Endometrial microvascular endothelial cells (primary cell): ENCODE results near the gene FNDC5. TPM values are rescaled to one million over a fixed set of nuclear protein-coding genes. Genes with fewer than 3 reads are reported as not detected.
"Not testable (repeated sequence)": the region's sequence is repeated elsewhere in the genome, so short reads cannot be mapped to it uniquely, and the experiment has no call there.

ENCODE experiments used
- in situ Hi-C: cut with HindIII; loops from 2 replicates; pipeline ENCODE4 v1.10.0; 2017; ENCODE audit warnings: low sequenced_read_pairs, low pct_unique_long_range_greater_than_20kb; ENCODE audit errors: inconsistent ontology term
- total RNA-seq: library from RNA; depleted of rRNA; stranded (reverse); fragments of >200 nt; gene quantifications from one replicate; pipeline ENCODE4 v1.2.3, GENCODE V29; 2015; ENCODE audit errors: inconsistent ontology term

FNDC5 gene
- not detected for total RNA-seq

DNA sequence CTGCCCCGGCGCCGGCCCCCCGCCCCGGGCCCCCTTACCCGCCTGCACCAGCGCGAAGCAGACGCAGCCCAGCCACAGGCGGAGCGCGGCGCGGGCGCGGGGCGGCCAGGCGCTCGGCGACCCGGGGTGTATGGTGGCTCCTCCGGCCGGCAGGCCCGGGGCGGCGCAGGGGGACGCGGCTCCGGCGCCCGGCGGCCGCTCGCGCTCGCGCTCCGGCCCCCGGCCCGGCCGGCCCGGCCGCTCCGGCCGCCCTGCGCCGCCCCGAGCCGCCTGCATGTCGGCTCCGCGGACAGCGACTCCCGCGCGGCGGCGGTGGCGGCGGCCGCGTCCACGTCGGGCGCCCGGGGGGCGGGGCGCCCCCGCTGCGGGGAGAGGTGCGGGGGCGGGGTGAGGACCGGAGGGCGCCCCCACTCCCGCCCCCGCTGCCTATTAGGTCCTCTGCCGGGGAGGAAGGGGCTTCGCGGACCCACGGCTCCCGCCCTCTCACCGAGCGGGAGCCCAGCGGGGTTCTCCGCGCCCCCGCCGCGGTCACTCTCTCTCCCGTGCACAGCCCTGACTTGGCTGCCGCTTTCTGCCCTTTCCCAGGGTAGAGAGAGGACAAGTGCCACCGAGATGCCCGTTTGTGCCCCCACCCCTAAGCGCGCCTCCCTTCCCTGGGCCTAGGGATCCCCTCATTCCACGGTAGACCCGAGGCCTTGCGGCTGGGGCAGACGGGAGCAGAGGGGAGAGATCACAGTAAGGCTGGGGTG is at the start of gene FNDC5:
FNDC5 (minus strand) TSS at position 298 of the 749 bp plus-strand sequence.
- in situ Hi-C loops = no loop called here

DNA sequence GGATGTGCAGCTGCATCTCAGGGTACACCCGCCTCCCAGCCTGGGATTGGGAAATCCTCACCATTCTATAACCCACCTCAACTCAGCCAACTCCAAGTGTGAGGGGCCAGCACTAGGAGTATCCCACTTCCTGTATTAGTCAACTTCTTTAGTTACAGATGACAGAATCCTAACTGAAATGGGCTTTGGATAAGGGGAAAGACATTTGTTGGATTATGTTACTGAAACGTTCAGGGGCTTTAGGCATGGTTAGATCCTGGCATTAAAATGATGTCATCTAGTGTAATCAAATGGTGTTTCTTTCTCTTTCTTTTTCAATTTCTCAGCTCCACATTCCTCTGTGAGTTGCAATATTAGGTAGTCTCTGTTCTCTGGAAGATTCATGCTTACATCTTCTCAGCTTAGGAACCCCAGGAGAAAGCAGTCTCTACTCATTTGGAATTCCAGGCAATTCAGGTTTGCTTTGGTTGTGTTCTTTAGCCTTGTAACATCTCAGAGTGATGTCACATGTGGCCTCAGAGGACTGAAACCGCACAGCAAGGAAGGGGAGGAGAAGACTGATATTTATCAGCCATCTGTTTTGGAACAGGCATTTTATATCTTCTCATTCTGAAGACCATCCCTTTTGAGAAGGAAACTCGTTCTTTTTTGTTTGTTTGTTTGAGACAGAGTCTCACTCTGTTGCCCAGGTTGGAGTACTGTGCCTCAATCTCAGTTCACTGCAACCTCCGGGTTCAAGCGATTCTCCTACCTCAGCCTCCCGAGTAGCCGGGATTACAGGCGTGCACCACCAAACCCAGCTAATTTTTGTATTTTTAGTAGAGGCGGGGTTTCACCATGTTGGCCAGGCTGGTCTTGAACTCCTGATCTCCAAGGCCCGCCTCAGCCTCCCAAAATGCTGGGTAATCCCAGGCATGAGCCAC is 49.4 kb upstream of the FNDC5 start:
- in situ Hi-C loops = no loop called here

DNA sequence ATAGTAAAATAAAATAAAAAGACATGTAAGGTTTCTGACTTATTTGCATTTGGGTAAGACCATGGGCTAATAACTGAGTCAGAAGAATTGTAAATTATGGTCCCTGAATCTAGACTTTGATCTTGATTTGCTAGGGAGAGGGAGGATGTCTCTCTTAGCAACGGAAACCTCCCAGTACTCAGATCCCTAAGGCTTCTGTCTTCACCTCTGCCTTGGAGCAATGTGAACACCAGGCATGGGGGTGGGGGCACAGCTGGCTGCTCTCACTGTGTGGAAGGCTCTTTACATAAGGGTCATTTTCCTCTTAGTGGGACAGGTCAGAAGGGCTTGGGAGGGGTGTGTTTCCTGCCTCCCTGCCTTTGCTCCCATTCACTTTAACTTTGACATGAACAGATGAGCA is 47.5 kb upstream of the FNDC5 start:
- in situ Hi-C loops = no loop called here

DNA sequence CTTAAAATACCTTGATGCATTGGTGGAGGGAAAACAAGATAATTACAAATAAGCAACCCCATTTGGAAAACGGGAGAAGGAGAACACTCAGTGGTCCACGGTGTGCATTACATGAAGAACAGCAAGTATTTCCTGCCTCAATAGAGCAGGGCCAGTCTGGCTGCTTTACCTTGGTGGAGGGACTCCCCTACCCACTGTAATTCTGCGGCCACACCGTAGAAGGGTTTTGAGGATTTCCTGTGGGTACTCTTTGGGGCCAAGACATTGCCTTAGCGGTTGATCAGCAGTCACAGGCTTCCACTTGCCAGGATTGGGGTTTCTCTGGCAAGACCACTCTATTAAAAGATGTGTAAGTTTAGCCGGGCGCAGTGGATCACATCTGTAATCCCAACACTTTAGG is 46.8 kb upstream of the FNDC5 start:
- in situ Hi-C loops = no loop called here

DNA sequence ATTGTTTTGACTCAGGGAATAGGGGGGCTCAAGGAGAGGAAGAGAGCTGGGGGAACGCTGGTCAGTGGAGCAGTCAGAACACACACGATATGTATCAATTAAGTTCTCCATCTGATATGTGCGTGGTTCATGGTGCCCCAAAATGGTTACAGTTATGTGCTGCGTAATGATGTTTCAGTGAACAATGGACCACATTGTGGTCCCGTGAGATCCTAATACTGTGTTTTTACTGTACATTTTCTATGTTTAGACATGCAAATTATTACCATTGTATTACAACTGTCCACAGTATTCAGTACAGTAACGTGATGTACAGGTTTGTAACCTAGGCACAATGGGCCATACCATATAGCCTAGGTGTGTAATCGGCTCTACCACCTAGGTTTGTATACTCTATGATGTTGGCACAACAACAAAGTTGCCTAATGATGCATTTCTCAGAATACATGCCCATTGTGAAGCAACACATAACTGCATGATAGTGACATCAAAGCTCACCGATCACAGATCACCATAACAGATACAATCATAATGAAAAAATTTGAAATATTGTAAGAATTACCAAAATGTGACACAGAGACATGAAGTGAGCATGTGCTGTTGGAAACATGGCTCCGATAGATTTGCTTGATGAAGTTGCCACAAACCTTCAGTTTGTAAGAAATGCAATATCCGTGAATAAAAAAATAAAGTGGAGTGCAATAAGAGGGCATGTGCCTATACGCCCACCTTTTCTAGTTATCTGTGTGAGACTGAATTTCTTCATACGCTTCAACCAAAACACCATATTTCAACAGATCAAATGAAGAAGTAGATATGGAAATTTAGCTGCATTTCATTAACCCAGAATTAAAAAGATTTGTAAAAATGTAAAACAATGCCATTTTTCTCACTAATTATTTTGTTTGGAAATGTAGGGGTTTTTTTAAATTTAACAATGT is 45.3 kb upstream of the FNDC5 start:
- in situ Hi-C loops = no loop called here

DNA sequence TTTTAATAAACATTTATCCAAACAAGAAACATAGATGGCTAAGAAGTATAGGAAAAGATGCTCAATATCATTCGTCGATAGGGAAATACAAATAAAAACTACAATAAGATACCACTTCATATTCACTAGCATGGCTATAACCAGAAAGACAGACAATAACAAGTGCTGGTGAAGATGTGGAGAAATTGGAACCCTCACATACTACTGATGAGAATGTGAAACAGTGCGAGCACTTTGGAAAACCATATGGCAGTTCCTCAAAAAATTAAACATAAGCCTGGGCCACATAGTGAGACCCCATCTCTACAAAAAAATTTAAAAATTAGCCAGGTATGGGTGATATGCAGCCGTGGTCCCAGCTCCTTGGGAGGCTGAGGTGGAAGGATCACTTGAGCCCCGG is 39.6 kb upstream of the FNDC5 start:
- in situ Hi-C loops = no loop called here

DNA sequence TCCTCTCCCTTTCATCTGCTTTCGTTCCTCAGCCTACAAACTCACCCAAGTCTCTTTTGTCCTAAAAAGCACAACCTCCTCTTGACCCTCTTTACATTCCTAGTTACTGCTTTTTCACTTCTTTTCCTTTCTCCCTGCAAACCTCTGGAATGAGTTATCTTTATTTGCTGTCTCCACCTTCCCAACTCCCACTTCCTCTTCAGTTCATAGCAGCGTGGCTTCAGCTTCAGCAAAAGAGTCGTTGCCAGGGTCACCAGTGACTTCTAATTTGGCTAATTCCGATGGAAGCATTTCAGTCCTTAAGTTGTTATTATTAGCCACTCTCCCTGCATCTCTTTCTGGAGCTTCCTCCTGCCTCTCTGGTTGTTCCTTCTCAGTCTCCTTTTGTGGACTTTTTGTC is 36.7 kb upstream of the FNDC5 start:
- in situ Hi-C loops = no loop called here

DNA sequence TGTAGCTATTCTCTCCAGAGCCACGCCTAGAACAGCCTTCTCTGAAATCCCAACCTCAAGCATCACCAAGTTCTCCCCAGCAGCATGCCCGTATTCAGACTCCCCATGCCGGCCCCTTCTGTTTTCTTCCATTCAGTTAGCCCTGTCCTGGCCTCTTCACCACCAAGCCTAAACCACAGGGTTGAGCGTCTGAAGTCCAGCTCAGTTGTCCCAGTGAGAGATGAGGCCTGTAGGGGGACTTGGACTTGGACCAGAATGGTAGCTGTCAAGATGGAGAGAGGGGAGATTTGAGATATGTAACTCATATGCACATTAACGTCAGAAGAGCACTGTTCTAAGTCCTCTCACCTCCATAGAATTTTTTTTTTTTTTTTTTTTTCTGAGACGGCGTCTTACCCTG is 35.9 kb upstream of the FNDC5 start:
- in situ Hi-C loops = no loop called here

DNA sequence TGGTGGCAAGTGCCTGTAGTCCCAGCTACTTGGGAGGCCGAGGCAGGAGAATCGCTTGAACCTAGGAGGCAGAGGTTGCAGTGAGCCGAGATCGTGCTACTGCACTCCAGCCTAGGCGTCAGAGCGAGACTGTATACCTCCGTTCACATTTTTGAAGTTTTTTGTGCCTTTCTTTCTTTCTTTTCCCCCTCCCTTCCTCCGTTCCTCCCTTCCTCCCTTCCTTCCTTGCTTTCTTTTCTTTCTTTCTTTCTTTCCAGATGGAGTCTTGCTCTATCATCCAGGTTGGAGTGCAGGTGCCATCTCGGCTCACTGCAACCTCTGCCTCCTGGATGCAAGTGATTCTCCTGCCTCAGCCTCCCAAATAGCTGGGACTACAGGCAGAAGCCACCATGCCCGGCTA is 34.9 kb upstream of the FNDC5 start:
- in situ Hi-C loops = not testable (repeated sequence)

DNA sequence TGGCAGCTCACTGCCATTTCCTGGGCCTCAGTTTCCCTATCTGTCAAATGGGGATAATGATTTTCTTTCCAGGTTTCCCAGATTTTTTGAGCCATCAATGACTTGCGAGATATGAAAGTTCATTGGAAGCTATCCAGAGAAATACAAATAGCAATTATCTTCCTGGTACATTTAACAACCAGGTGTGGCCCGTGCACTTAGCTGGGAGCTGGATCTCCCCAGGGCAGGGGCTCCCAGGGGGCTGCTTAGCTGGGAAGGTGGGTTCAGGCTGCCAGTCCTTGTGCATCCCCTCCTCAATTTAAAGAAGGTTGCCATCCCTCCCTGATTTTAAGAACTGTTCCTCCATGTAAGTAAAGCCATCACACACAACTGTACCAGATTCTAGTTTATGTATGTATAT is 34.1 kb upstream of the FNDC5 start:
- in situ Hi-C loops = no loop called here

DNA sequence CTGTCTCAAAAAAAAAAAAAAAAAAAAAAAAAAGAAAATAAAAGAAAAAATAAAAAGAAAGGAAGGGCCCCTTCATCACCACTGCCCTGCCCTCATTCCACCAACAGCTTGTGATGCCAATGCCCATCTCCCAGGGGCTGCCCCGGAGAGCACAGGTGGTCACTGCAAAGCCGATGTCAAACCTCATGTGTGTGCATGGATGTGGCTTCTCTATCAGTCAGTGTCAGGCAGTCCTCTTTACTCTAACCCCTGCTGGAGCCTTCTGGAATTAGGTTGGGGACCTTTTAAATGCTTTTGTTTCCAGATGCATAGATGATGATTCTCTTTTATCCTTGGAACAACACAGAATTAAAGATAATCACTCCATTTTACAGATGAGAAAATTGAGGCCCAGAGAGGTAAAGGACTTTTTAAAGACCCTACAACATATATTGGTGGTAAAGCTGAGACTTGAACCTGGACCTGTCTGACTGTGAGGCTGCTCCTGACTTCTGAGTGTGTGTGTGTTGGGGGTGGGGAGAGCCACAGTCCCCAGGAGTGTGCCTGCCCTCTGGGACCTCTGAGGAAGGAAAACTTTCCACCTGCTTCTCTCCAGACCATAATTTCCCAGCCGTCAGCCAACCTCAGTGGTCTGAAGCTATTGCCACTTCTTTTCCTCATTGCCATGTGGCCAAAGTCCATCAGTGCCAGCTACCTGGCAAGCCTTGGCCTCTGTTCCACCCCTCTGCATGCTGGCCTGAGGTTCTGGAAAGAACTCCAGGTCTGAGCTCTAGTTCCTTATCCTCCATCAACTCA is 33.5 kb upstream of the FNDC5 start:
- in situ Hi-C loops = no loop called here

DNA sequence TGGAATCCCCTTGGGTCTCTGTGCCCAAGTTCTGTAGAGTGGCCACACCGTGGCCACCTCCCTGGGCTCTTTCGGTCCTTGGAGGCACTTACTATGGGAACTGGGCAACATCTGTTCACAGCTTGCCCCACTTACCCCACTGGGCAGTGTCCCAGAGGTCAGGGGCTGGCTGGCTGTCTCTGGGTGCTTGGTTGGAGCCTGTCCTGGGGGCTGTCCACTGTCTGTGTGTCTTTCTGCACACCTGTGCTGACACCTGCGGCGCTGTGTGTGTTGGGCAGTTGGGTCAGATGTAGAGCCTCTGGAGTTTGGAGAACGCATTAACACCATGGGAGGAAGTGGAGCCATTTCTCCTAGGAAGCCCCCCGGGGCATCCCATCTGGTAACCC is 31.8 kb upstream of the FNDC5 start:
- in situ Hi-C loops = no loop called here

DNA sequence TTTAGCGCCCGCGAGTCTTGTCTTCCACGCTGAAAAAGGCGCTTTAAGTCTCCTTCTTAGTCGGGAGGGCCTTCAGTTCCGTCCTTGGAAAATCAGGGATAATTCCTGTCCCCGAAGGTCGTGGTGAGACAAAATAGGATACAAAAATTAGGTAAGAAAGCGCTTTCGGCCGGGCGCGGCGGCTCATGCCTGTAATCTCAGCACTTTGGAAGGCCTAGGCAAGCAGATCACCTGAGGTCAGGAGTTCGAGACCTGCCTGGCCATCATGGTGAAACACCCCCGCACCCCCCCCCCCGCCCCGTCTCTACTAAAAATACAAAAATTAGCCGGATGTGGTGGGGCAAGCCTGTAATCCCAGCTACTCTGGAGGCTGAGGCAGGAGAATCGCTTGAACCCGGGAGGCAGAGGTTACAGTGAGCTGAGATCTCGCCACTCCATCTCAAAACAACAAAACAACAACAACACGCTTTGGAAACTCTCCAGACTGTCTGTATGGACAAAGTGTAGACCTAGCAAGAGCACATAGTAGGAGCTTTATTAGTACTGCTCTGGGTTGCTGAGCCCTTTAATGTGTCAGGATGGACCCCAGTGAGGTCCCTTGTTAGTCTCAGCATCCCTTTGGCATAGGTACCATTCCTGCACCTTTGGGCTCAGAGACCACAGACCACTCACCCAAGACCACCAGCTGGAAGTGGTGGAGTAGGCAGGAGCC is 31.3 kb upstream of the FNDC5 start:
- in situ Hi-C loops = no loop called here

DNA sequence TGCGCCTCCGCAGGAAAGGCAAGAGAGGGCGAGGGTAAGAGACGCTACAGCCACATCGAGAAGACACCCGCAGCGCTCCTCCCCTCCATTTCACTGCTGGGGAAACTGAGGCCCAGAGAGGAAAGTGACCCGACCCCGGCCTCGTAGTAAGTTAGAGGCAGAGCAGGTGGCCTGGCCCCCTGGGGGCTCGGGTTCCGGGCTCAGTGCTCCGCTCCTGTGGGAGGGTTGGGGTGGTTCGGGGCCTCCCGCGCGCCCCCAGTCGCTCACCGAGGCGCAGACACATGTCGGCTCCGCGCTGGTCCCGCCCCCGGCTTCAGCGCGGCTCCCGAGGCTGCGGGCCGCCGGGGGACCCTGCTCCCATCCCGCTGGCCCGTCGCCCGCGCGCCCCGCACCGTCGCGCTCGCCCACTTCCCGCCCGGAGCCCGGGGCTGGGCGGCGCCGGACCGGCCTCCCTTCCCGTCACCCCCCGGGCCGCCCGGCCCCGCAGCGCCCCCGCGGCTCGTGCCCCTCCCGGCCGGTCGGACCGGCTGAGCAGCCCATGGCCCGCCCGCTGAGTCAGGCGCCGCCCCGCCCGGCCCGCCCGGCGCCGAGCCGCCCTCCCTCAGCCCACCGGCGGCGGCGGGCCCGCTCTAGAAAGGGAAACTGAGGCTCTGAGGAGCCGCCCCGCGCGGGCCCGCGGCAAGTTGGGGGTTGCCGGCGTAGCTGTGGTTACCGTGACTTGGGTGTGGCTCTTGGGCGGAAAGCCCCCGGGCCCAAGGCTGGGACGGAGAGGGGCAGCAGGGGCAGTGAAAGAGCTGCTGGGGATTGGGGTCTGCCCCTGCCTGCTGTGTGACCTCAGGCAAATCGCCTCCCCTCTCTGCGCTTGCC is 30.5 kb upstream of the FNDC5 start, which contains the start of gene TMEM54:
TMEM54 (minus strand) TSS at position 434 of the 867 bp plus-strand sequence; CDS start at position 283, 151 bp downstream.
- in situ Hi-C loops = no loop called here

DNA sequence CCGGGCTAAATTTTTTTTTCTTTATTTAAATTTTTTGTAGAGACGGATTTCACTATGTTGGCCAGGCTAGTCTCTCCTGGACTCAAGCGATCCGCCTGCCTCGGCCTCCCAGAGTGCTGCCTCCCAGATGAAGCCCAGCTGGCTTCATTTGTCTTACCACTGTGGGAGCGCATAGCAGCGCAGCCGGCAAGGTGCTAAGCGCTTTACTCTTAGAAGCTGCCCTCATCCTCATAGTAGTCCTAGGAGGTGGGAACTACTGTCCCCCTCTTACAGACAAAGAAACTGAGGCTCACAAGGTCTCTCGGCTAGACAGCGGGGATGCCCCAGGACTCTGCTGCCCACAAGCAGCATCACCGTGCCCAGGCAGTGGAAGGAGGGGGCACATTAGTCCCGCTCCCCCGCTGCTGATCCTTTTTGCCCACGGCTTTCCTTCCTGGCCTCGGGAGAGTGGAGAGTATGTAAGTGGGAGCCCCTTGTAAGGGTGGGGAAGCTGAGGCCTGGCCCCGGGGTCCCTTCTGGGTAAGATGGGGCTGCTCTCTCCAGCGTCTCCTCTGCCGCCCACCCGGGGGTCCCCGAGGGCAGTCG is 29.8 kb upstream of the FNDC5 start:
- in situ Hi-C loops = no loop called here

DNA sequence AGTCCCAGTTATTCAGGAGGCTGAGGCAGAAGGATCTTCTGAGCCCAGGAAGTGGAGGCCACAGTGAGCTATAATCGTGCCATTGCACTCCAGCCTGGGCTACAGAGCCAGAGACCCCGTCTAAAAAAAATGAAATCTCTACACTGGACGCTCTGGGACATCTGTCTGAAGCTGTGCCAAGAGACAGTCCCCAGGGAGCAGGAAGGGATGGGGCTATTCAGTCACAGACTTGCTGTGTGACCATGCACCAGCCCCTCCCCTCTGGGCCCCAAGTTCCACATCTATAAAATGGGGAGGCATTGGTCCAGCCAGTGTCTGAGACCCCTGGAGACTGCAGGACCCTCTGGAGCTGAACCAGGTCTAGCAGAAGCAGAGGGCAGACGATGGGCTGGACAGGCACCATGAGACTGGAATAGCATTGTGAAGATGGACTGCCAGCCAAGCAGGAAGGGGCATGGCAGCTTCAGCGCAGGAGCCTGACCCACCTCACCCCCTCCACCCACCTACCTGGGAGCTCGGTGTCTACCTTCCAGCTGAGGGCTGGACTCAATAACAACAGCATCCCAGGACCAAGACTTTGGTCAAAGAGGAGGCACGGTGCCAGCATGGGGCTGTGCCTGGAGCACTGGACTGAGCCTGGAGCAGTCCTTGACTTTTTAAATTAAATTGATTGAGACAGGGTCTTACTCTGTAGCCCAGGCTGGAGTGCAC is 29.0 kb upstream of the FNDC5 start:
- in situ Hi-C loops = no loop called here
